ENCODE results near the gene LRP6. TPM values are rescaled to one million over a fixed set of nuclear protein-coding genes. Genes with fewer than 3 reads are reported as not detected.

Gene LRP6
- total and polyA plus RNA-seq, 10 donors: 0.63 to 14.9 (median 9.6) TPM

DNA sequence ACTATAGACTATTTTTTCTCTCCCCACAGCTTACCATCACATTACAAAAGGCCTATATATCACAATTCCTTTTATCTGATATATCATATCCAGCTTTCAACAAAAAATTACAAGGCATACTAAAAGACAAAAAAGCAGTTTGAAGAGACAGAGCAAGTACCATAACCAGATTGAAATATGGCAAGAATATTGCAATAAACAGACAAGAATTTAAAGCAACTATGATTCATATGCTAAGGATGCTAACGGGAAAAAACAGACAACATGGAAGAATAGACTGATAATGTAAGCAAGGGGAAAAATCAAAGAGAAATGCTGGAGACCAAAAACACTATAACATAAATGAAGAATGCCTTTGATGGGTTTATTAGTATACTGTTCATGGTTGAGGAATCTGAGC, 40.7 kb downstream of the LRP6 start:
- H3K36me3 ChIP-seq: no peaks in the 10 kb centered on the region
- H3K27ac ChIP-seq: no peak overlapping the region
- no peaks in the 10 kb centered on the region for H3K4me1 ChIP-seq
- DNase-seq: no peak
- intact Hi-C loops (cut with DNase I; ENCODE audit: low total_unique reads): no loop called here
- H3K4me3 ChIP-seq: no peak overlapping the region
- no peaks in the 10 kb centered on the region for H3K27me3 ChIP-seq (replicated peaks in 1 of 7)
- 80 to 97% (median 90%) methylated on average over 1 of the region's 1 CpG for WGBS, 5 donors
- H3K9me3 ChIP-seq: peaks cover 0 to 19% (median 10%) of the 10 kb centered on the region in 8 donors
- TF ChIP-seq POLR2A (IDR thresholded peaks at IDR 0.05) (no peak), POLR2AphosphoS5 (IDR thresholded peaks at IDR 0.05) (no peak)
- TF ChIP-seq, protein P1, sequence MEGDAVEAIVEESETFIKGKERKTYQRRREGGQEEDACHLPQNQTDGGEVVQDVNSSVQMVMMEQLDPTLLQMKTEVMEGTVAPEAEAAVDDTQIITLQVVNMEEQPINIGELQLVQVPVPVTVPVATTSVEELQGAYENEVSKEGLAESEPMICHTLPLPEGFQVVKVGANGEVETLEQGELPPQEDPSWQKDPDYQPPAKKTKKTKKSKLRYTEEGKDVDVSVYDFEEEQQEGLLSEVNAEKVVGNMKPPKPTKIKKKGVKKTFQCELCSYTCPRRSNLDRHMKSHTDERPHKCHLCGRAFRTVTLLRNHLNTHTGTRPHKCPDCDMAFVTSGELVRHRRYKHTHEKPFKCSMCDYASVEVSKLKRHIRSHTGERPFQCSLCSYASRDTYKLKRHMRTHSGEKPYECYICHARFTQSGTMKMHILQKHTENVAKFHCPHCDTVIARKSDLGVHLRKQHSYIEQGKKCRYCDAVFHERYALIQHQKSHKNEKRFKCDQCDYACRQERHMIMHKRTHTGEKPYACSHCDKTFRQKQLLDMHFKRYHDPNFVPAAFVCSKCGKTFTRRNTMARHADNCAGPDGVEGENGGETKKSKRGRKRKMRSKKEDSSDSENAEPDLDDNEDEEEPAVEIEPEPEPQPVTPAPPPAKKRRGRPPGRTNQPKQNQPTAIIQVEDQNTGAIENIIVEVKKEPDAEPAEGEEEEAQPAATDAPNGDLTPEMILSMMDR (IDR thresholded peaks at IDR 0.05 in 8 of 11, conservative IDR thresholded peaks at IDR 0.05 in 3 of 11): no peak

DNA sequence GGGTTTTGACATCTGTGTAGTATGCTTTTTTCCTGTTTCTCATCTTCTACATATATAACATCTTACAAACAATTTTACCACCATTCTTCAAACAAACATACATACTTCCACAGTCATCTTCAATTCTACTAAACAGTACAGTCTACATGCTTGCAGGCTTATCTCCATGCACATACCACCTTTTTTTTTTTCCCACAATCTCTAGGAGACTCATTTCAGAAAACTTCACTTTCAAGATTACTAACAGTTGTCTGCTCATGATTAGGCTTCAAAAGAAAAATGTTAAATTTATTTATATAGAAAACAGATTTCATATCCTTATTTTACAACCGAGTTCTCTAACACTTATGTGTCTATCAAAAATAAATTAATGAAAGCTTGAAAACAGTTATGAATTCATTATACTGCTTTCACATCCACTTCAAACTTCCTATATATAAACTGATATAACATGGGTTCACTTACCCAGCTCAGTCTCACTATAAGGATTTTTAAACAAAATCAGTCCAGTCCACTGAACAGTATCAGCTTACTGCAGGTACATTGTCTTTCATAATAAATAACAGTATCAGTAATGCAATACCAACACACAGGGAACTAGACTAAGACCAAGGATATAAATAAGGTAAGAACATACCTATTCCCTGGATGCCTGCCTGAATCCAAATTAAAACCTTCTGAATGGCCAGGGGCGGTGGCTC, 42.5 kb downstream of the LRP6 start:
- Histone ChIP-seq H3K4me3 (no peak overlapping the region), H3K36me3 (no peaks in the 10 kb centered on the region), H3K27ac (no peak overlapping the region), H3K27me3 (replicated peaks in 1 of 7) (no peaks in the 10 kb centered on the region), H3K9me3 (peaks cover 0 to 19% (median 10%) of the 10 kb centered on the region in 8 donors), H3K4me1 (no peaks in the 10 kb centered on the region)
- DNase-seq: no peak
- WGBS, 5 donors: 75 to 80% (median 80%) methylated on average over 2 of the region's 2 CpGs
- TF ChIP-seq POLR2A (IDR thresholded peaks at IDR 0.05): no peak
- TF ChIP-seq POLR2AphosphoS5 (IDR thresholded peaks at IDR 0.05): no peak
- TF ChIP-seq, protein P1 (IDR thresholded peaks at IDR 0.05 in 8 of 11, conservative IDR thresholded peaks at IDR 0.05 in 3 of 11): no peak
- intact Hi-C loops (cut with DNase I; ENCODE audit: low total_unique reads): no loop called here

DNA sequence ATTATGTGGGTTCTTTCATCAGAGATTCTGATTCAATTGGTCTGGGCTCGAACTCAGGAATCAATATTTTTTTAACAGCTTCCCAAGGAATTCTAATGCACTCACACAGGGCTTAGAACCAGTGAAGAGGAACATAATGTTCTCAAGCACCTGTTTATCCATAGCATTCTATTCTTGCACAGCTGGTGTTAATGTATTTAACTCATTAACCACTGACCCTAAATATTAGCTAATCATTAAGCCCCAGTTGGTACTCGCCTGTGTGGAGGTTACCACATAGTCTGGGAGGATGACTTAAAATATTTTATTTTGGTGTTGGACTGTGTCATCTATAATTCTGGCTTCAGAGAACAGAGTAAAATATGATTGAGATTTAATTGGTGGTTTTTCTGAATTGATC, 45.3 kb downstream of the LRP6 start:
- H3K27me3 ChIP-seq (replicated peaks in 1 of 7): peaks cover 0 to 4% (median 0%) of the 10 kb centered on the region in 7 donors
- intact Hi-C loops (cut with DNase I; ENCODE audit: low total_unique reads): no loop called here
- WGBS, 5 donors: 76 to 94% (median 84%) methylated on average over 2 of the region's 2 CpGs
- H3K9me3 ChIP-seq: peaks cover 0 to 16% (median 7%) of the 10 kb centered on the region in 8 donors
- H3K4me1 ChIP-seq: peaks cover 0 to 9% (median 2%) of the 10 kb centered on the region in 6 donors
- no peak overlapping the region for H3K27ac ChIP-seq
- DNase-seq: no peak
- H3K36me3 ChIP-seq: no peaks in the 10 kb centered on the region
- TF ChIP-seq POLR2A (IDR thresholded peaks at IDR 0.05): no peak
- TF ChIP-seq, protein P1 (IDR thresholded peaks at IDR 0.05 in 8 of 11, conservative IDR thresholded peaks at IDR 0.05 in 3 of 11): no peak
- H3K4me3 ChIP-seq: no peak overlapping the region

DNA sequence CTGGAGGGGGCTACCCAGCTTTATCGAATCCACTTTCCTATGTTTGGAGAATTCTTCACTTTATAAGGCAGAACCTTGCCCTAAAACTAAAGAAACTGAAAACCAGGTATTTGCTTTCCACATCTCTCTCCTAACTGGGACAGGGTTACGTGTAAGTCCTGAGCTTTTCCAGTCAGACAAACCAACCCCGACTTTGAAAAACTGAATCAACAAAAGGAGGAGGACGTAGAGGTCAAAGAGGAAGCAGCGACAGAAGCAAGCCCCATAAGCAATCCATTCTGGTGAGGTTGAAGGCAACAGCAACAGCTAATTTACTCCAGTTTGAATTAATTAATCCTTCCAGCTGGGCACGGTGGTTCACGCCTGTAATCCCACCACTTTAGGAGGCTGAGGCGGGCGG, 47.2 kb downstream of the LRP6 start:
- TF ChIP-seq POLR2AphosphoS5 (IDR thresholded peaks at IDR 0.05): no peak
- no peak for TF ChIP-seq POLR2A (IDR thresholded peaks at IDR 0.05)
- TF ChIP-seq, protein P1 (IDR thresholded peaks at IDR 0.05 in 8 of 11, conservative IDR thresholded peaks at IDR 0.05 in 3 of 11): no peak
- no peaks in the 10 kb centered on the region for H3K36me3 ChIP-seq
- no peak for DNase-seq

More for the DNA sequence above, 47.2 kb downstream of the LRP6 start:
- H3K4me1 ChIP-seq: peaks cover 0 to 15% (median 2%) of the 10 kb centered on the region in 6 donors
- H3K27ac ChIP-seq: no peak overlapping the region
- intact Hi-C loops (cut with DNase I; ENCODE audit: low total_unique reads): no loop called here
- peaks cover 0 to 3% (median 0%) of the 10 kb centered on the region in 8 donors for H3K9me3 ChIP-seq
- 87 to 93% (median 89%) methylated on average over 9 of the region's 9 CpGs for WGBS, 5 donors
- no peak overlapping the region for H3K4me3 ChIP-seq
- H3K27me3 ChIP-seq (replicated peaks in 1 of 7): peaks cover 0 to 7% (median 0%) of the 10 kb centered on the region in 7 donors
